Esophagus squamous epithelium (tissue), 4 donors: ENCODE results near the gene FKBP1B.

Source experiments
- POLR2A ChIP-seq, 4 donors: fragments of 450-650 bp; IDR thresholded peaks; one replicate each; pipeline ENCODE4 v1.6.1; 2017; ENCODE audit warnings: antibody characterized with exemption in 4 of 4, mild to moderate bottlenecking in 4 of 4, moderate library complexity in 3 of 4
- TF ChIP-seq, protein P1 (sequence below), 6 experiments: fragments of 450-650 bp in 4 of 6; fragments of 200-600 bp in 2 of 6; sonication (generic) in 2 of 6; IDR thresholded peaks; one replicate each; pipeline ENCODE4 v1.5.1; 2016 to 2019; ENCODE audit warnings: antibody characterized with exemption in 6 of 6, mild to moderate bottlenecking in 4 of 6, moderate library complexity in 4 of 6

DNA sequence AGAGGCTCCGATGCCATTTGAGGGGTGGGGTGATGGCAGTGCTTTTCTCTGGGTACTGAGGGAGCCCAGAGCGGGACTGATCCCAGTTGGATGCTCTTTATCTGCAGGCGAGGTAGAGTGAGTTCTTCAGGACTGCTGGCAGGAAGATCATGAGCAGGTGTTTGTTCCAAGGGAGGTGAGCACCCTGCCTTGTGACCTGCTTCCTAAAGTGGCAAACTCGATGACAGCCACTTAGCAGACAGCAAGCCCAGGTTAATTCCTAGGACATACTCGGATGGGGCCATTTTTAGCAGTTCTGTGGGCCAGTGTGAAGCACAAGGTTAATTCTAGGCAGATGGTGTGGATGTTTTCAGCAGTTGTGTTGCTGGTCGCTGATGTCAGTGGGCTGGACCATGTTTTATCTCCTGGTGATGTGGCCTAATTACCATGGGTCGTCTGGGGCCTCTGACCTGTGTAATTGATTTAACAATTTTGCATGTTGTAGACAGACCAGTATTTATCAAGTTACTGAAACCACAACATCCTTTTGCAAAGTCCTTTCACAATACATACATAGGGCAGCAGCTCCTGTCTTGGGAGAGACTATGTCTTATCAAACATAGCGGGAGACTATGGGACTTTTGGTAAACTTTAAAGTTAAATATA is 4.9 kb downstream of the FKBP1B start:
- no peak for TF ChIP-seq POLR2A (IDR thresholded peaks at IDR 0.05)
- TF ChIP-seq, protein P1, sequence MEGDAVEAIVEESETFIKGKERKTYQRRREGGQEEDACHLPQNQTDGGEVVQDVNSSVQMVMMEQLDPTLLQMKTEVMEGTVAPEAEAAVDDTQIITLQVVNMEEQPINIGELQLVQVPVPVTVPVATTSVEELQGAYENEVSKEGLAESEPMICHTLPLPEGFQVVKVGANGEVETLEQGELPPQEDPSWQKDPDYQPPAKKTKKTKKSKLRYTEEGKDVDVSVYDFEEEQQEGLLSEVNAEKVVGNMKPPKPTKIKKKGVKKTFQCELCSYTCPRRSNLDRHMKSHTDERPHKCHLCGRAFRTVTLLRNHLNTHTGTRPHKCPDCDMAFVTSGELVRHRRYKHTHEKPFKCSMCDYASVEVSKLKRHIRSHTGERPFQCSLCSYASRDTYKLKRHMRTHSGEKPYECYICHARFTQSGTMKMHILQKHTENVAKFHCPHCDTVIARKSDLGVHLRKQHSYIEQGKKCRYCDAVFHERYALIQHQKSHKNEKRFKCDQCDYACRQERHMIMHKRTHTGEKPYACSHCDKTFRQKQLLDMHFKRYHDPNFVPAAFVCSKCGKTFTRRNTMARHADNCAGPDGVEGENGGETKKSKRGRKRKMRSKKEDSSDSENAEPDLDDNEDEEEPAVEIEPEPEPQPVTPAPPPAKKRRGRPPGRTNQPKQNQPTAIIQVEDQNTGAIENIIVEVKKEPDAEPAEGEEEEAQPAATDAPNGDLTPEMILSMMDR (IDR thresholded peaks at IDR 0.05), result no peak
